ENCODE results near the gene COMMD2.

COMMD2 gene

DNA sequence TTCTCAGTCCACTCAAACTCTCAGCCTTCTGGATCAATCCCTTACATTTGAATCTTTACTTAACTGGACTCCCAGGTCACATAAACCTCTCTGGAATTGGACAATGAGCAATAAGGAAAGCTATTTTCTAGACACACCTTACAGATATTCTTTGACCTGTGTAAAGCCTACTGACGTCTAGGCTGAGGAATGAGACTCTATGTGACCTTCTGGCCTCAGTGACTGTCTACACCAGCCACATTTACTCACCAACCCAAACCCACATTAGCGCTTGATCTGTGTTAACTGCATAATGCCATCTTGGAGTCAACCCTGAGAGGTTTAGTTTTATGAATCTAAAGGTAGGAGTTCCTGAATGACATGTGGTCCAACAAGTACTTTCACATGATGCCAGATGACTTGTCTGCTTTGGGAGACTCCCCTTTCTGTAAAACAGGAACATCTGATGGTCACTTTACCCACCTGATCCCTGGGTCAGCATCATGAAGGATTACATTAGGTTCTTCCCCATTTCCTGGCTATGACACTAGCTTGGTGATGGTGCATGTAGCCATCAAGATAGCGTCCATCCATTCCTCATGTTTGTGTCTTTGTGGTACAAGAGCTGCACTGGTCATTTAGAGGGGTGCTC, 11.4 kb upstream of the COMMD2 start:
- DNase-seq, result no peak

DNA sequence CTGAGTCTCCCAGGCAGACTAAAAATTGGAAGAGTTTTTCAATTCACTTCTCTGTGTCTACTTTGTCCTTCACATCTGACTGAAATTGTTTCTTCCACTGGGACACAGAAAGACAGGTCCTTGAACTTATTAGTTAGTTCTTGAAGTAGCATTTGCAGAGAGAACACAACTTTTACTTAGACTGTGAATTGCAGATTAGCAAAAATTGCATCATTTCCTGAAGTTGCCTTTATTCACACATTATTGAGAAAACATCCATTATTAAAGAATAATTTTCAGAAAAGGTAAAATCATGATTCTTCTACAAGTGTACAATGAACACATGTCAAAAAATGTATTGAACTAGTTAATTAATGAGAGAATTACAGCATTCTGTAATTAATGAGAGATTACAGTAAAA, 1.4 kb upstream of the COMMD2 start:
- DNase-seq, result no peak

DNA sequence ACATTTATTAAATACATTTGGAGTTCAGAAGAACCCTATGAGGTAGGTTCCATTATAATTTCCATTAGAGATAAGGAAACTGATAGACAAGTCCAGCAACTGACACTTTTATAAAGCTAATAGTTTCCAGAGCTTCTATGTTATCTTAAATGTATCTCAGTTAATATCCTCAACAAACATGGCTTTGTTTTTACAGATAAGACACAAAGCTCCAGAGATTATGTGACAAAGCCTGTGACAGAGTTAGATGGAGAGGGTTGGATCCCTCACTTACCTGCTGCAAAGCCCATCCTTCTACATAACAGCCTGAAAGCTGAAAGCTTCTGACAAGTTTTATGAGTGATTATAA, 473 bp upstream of the COMMD2 start:
- no peak for DNase-seq

DNA sequence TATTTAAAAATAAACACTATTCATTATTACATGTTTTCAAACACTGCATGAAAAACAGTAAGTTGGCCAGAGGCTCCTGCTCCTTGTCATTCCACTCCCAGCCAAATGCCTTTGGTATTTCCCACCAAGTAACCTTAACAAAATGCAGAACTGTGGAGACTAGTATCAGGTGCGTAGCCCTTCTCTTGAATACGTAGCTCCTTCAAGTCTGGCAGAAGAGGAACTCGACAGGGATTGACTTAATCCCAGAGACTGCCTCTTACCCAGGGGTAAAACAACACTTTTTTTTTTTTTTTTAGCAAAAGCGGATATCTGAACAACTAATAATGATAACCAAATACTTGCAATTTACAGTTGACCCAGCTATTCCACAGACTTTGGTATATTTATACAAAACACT, 738 bp downstream of the COMMD2 start:
- no peak for DNase-seq

DNA sequence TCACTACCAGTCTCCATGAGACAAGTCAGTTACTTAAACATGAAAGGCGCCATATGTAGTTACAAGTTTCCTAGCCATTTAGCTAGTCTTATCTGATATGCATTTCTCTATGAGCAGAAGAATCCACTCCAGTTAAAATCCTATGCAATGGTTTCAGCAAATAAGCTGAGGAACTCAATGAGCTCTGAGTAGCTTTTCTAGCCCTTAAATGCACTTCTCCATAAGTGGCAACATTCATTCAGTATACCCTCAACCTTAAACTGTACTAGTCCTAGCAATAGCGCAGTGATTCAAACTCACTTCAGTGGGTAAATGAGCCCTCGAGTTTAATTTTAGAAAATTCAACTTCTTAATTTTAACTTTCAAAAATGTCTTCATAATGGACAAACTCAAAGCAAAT, 7.7 kb downstream of the COMMD2 start:
- no peak for DNase-seq

DNA sequence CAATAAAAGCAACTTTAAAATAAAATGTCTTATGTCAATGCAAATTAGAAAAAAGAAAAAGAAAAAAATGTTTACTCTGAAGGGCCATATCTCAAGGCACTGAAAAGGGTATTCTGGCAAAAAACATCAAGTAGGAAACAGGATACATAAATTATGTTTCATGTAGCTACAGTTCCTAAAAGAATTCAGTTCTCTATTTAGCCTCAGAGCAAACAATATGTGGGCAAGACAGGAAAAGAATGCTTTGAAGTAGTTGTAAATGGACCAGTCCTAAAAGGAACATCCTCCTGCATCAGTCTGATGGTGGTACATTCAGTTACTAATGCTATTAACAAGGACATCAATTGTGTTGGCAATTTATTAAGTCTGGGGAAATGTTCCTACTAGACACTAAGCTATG, 8.1 kb downstream of the COMMD2 start:
- no peak for DNase-seq

DNA sequence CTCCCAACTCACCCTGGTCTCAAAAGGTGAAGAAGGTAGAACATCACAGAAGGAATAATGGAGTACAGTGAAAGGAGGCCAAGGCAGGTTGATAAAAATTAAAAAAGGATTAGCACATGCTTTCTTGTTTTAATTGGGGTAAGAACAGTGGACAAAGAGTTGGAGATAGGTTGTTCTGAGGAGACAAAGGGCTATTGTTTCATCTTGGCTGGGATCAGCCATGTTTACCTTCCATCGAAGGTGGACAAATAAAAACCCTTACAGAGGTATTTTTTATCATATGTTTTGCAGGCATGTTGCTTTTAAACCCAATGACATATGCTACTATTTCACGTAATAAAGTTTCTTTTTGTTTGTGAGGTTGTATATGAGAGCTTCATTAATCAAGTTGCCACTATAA, 12.9 kb downstream of the COMMD2 start:
- no peak for DNase-seq

DNA sequence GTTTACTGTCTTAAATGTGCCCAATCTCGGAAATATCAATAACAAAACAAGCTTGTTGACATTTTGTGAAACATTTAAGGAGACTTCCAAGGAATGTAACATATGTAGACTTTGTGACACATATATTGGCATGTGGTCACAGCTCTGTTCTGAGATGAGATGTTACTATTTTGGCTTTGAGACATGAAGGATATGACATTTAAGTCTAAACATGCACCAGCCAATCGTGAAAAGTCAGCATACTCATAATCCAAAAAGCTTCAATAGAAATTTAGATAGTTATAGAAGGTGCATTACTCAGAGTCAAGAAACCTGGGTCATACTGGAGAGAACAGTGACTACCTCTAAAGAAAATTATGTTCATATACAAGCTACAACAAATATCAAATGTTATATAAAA, 13.4 kb downstream of the COMMD2 start:
- DNase-seq, result no peak

DNA sequence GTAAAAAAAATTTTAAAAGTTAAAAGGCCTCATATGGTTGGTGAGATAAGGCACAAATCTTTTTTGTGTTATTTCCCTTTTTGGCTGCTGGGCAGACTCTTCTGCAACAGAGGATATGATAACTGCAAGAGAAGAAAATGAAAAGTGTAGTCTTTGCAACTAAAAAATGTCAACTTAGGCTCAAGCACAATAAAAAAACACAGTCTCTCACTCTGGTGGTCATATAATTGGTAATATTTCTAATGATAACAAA, 15.4 kb downstream of the COMMD2 start:
- DNase-seq, result no peak

DNA sequence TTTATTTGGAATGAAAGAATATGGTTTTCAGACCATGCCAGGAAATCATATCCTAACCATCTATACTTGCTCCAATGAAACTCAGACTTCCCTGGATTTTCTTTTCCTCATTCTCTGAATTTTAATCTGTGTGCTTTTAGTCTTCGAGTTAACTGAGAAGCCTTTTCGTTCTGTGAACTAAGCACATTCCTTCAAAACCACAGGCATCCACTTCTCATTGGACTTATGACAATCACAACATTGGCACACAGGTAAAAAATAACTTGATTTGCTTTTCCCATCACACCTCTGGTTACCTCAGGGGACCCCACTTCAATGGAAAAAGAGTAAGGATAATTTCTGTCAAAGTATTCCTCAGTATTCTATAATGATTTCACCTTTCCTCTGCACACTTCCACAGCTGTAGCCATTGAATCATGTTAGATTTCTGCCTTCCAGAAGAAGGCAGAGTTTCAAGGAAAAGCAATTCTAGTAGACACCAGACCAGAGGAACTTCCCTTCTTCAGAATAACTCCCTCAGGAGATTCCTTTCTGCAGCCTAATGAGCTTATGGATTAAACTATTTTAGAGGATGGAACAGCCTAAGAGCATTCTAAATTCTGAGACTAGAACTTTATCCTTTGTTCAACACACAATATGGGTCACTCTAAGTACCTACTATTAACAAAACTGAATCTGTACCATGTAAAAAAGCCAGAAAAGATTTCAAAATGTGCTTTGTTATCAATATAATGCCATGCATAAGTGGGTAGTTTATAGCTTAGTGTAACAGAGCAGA, 15.9 kb downstream of the COMMD2 start:
- DNase-seq, result no peak

DNA sequence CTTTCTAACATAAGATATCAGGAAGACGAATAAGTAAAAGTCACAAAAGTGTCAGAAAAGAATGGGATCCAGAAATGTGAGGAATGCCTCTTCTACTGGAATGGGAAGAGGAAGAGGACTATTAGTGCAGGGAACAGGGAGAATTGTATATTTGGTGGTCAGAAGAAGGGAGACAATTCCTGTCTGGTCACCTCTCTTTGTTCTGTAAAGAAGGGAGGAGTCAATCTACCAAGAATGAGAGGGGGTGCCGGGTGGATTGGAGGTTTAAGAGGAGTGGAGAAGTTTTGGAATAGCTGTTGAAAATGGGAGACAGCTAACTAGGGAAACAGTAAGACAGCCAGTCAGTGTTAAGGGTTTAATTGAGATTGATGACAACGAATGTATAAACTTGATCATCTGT, 20.1 kb downstream of the COMMD2 start:
- no peak for DNase-seq

DNA sequence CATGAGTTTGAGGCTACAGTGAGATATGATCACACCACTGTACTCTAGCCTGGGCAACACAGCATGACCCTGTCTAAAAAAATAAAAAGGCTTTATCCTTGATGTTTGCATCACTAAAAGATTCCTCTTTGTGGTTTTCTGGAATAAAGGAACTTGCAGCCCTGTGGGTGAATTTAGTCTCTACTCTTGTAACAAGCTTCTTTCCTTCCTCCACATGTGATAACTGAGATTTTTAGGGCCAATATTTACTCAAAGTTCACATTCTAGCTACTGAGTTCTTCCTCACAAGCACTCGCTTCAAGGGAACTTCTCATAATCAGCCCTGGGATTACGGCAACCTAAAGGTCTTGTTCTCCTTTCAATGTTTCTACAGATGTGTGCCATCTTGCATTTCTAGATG, 24.6 kb downstream of the COMMD2 start:
- no peak for DNase-seq

DNA sequence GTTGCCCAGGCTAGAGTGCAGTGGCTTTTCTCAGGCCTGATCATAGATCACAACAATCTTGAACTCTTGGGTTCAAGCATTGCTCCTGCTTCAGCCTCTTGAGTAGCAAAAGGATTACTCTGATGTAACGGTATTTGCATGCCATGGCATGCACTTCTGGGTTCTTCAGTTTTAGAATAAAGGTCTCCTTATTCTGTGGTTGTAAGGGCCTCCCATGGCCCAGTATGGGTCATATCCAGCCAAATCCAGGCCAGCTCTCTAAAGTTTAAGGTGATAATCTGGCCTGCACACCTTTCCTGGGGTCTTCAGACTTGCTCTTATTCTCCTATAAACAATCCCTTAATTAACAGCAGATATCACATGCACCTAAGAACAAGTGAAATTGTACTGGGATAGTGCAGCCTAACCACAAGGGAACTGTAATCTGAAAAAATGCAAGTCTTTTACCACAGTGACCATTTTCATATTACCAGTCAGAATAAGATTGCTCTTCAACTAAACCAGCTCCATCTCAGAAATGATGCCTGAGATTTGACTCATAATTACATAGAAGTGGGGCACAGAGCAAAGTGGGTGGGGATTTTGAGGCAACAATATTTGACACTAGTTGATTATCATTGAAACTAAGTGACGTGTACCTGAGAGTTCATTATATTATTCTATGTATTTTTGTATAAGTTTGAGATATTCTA, 25.4 kb downstream of the COMMD2 start:
- DNase-seq, result no peak

DNA sequence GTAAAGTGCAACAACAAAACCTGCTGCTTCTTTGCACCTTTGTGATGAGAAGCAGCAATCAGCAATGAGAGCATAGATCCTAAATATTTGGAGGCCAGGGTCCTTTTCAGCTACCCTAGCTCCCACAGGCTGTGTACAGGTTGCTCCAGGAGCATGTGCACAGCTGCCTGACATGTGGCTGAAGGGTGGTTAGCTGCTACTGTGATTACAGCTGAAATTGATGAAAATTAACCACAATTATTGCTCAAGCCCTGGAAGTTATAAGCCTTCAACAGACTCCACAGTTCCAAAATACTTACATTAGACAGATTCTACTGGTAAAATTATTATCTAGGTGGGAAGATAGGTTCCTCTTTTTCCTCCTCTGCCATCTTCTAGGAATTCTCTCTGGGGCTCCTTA, 28.5 kb downstream of the COMMD2 start:
- no peak for DNase-seq

DNA sequence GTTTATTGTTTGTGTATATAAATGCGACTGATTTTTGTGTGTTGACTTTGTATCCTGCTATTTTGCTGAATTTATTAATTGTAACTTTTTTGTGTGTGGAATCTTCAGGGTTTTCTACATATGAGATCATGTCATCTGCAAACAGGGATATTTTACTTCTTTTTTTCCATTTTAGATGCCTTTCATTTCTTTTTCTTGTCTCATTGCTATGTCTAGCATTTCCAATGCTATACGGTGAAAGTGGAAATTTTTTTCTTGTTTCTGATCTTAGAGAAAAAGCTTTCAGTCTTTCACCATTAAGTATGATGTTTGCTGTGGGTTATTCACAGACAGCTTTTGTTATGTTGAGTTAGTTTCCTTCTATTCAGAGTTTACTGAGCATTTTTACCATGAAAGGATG, 31.4 kb downstream of the COMMD2 start:
- DNase-seq, result no peak

DNA sequence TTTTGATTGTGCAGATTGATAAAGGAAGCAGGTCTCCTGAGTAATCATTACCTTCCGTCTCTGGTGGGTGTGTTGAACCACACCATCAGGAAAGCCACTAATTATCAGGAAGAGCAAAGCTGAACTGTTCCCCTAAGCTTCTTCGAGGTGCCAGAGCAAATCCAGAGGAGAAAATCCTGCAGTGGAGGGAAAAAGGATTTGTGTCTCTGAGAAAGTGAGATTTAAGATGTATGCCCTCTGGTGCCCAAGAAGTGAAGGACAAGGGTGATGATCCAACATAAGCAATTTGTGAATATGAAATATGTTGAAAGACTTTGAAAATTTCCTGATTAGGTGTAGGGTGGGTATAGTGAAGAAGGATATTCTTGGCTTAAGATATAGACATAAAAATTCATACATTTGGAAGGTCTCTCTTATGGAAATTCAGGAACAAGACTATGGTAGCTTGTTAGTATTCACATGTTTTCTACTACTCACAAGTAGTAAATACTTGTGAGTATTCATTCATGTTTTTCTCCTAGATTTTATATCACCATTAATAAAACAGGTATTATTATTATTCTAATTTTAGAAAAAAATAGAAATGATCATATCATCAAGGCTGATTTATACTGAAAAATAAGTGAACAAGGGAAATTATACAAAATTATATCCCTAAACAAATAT, 34.8 kb downstream of the COMMD2 start:
- DNase-seq, result no peak

DNA sequence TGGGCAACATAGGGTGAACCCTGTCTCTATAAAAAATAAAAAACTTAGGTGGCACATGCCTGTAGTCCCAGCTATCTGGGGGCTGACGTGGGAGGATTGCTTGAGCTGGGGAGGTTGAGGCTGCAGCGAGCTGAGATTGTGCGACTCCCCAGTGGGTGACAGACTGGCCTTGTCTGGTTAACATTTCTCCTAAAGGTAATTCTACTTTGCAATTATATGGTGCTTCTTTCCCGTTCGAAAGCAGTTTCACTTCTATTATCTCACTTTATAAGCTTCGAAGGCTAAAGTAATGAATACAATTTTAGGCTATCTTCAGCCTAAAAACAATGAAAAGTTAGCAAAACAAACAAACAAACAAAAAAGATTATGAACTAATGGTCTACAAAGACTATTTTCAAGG, 35.3 kb downstream of the COMMD2 start:
- no peak for DNase-seq

DNA sequence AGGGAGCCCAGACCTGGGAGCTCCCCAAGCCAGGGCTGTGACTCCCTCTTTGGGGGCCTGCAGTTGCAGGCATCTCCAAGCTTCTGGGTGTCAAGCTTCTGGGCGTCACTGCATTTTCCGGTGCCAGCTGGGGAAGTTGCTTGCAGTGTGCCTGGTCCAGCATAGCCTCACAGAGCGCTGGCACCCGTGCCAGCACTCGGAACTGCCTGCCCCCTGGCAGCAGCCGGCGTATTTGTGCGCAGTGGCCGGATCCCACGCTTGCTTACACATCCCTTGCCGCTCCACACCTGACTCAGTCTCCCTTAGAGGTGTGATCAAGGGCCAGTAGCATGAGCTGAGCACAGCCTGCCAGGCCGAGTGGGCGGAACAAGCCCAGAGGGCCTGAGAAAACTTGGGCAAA, 37.0 kb downstream of the COMMD2 start:
- no peak for DNase-seq

DNA sequence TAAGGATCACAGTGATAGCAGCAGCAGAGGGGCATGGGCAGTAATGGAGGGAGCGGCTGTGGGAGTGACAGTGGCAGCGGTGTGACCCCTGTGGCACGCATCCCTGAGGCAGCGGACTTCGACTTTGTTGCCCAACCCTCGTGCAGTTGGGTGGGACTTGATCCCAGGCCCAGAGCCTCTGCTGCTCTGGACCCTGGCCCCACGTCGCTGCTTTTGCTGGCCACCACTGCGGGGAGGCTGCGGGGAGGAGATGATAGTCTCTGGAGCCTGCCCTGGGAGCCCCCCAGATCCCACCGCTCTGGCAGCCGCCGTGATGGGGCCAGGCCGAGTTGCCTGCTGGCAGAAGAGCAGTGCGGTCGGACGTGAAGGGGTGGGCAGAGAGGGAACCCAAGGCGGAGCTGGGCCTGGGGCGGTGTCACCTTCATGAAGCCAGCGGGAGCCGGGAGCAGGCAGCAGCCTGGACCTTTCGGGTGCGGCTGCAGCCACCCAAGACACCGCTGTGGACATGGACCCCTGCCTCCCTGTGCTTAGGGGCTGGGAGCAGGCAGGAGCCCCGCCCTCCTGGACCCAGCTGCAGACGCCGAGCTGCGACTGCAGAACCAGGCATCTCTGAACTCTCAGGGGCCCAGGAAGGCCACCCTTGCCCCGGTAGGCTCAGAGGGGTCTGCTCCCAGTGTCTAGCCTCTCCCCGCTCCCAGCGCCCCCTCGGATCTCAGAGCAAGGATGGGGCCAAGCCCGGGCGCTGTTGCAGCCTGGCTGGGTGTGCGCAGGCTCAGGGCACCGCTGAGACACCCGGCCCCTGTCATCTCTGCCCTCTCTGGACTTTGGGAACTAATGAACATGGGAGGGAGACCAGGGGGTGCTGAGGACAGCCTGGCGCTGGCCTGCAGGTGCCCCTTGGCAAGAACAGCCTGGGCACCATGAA, 38.3 kb downstream of the COMMD2 start:
- no peak for DNase-seq

DNA sequence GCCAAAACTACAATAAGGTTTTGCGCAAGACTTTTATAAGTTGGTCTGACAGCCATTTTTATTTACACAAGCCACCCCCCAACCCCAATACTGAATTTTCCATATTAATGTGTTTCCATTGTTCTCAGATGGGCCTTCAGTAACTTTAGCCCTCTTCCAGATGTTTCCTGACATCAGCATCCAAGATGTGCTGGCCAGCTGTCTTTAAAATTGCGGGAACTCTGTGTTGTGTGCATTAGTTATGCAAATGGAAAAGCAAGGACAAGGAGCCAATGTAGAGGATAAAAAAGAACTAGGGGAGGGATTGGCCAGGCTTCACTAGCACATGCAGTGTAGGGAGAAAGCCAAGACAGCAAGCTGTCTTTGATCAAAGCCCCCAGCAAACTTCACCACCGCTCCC, 45.4 kb downstream of the COMMD2 start:
- DNase-seq, result no peak

DNA sequence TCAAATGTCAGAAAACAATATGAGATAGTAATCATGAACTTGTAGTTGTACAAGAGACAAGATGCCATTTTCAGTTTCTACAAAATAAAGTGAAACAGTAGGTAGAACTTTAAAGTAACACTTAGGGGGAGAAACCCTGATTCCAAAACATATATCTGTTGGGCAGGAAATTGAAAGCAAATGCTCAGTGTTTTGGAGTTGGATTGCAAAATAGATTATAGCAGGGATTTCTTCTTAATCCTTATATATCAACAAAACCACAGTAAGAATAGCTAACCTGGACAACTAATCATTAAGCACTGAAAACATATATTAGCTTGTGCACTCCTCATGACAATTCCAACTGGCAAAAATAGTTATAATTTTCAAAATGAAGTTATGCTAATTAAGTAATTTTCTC, 46.9 kb downstream of the COMMD2 start:
- no peak for DNase-seq

DNA sequence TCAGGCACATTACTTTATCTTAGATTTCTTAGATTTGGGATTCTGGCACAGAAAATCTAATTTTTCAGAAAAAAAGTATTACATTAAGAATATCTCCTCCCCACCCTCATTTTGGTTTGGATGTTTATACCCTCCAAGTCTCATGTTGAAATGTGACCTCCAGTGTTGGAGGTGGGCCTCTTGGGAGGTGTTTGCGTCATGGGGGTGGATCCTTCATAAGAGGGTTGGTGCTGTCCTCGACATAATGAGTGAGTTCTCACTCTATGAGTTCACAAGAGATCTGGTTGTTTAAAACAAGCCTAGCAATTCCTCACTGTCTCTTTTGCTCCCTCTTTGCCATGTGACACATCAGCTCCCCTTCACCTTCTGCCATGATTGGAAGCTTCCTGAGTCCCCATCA, 48.8 kb downstream of the COMMD2 start:
- DNase-seq, result no peak

Measured in stimulated activated CD4-positive, alpha-beta T cell treated with anti-CD3 and anti-CD28 coated beads, Interleukin-12 subunit alpha, Interleukin-12 subunit beta, amount 100 ng/mL, for 4 hours (primary cell).